Liver (tissue), 9 donors: Measurements from ENCODE around the gene PRKACA. TPM values are rescaled to one million over a fixed set of nuclear protein-coding genes. Genes with fewer than 3 reads are reported as not detected.

Experiments used
- DNase-seq: peaks from one replicate; pipeline ENCODE4 v3.0.0-alpha.2; 2017; ENCODE audit warnings: low spot score
- H3K27ac ChIP-seq, 2 donors: one replicate each; pipeline ENCODE4 v1.7.0; 2013; ENCODE audit warnings: inconsistent platforms in 2 of 2, low read length in 2 of 2, control low read depth in 1 of 2, low read depth in 1 of 2, mild to moderate bottlenecking in 1 of 2
- H3K27me3 ChIP-seq, 4 donors: one replicate each; pipeline versions ENCODE4 v1.6.1 to v1.7.0; 2013; ENCODE audit warnings: low read length in 3 of 4, inconsistent platforms in 1 of 4, mild to moderate bottlenecking in 1 of 4, moderate library complexity in 1 of 4; ENCODE audit not compliant: control insufficient read depth in 4 of 4, insufficient read depth in 4 of 4
- H3K36me3 ChIP-seq, 4 donors: one replicate each; pipeline versions ENCODE4 v1.6.1 to v1.7.0; 2013; ENCODE audit warnings: low read length in 3 of 4, mild to moderate bottlenecking in 3 of 4, low read depth in 1 of 4, moderate library complexity in 1 of 4; ENCODE audit not compliant: control insufficient read depth in 4 of 4, insufficient read depth in 3 of 4
- H3K4me1 ChIP-seq, 4 donors: one replicate each; pipeline versions ENCODE4 v1.6.1 to v1.7.0; 2013; ENCODE audit warnings: low read length in 3 of 4, mild to moderate bottlenecking in 3 of 4, moderate library complexity in 1 of 4; ENCODE audit not compliant: control insufficient read depth in 4 of 4, insufficient read depth in 4 of 4
- H3K4me3 ChIP-seq, 3 donors: one replicate each; pipeline versions ENCODE4 v1.6.1 to v1.7.0; 2013; ENCODE audit warnings: low read length in 3 of 3, control low read depth in 1 of 3, low read depth in 1 of 3, mild to moderate bottlenecking in 1 of 3
- H3K9ac ChIP-seq, 2 donors: one replicate each; pipeline ENCODE4 v1.7.0; 2013; ENCODE audit warnings: low read length in 2 of 2, mild to moderate bottlenecking in 2 of 2, moderate library complexity in 2 of 2, control low read depth in 1 of 2, low read depth in 1 of 2
- H3K9me3 ChIP-seq, 4 donors: one replicate each; pipeline versions ENCODE4 v1.6.1 to v1.7.0; 2013; ENCODE audit warnings: low read length in 3 of 4; ENCODE audit not compliant: control insufficient read depth in 4 of 4
- ATF3 ChIP-seq: IDR thresholded peaks from 2 replicates; pipeline ENCODE4 v1.6.1; 2016; ENCODE audit warnings: antibody characterized with exemption
- CTCF ChIP-seq: fragments of 150-350 bp; IDR thresholded peaks from 2 replicates; pipeline ENCODE4 v1.5.1; 2017; ENCODE audit warnings: improper control_type of control experiment, low read depth, low read length; ENCODE audit not compliant: missing input control
- EGR1 ChIP-seq, 2 donors: IDR thresholded peaks; 2 replicates each; pipeline ENCODE4 v1.6.1; 2016 to 2018; ENCODE audit warnings: antibody characterized with exemption in 2 of 2, low read depth in 2 of 2
- GABPA ChIP-seq, 2 donors: IDR thresholded peaks in 1 of 2; conservative IDR thresholded peaks in 1 of 2; 2 replicates each; pipeline ENCODE4 v1.6.1; 2016; ENCODE audit warnings: antibody characterized with exemption in 2 of 2, mild to moderate bottlenecking in 1 of 2, moderate library complexity in 1 of 2
- HNF4G ChIP-seq: IDR thresholded peaks from 2 replicates; pipeline ENCODE4 v1.6.1; 2016; ENCODE audit warnings: antibody characterized with exemption
- NR2F2 ChIP-seq: IDR thresholded peaks from 2 replicates; pipeline ENCODE4 v1.6.1; 2016; ENCODE audit warnings: antibody characterized with exemption
- RAD21 ChIP-seq, 2 donors: IDR thresholded peaks; 2 replicates each; pipeline ENCODE4 v1.6.1; 2016; ENCODE audit warnings: antibody characterized with exemption in 2 of 2, mild to moderate bottlenecking in 2 of 2
- REST ChIP-seq: IDR thresholded peaks from 2 replicates; pipeline ENCODE4 v1.6.1; 2016; ENCODE audit warnings: antibody characterized with exemption, mild to moderate bottlenecking
- SP1 ChIP-seq: IDR thresholded peaks from 2 replicates; pipeline ENCODE4 v1.6.1; 2018; ENCODE audit warnings: antibody characterized with exemption, mild to moderate bottlenecking
- YY1 ChIP-seq: IDR thresholded peaks from 2 replicates; pipeline ENCODE4 v1.6.1; 2016; ENCODE audit warnings: antibody characterized with exemption, mild to moderate bottlenecking
- WGBS: extraction: QIAGEN DNeasy Blood & Tissue Kit; methylation state at CpG from one replicate; pipeline ENCODE4 v1.1.7; 2013; 5-methylcytosine and 5-hydroxymethylcytosine counted together
- polyA plus RNA-seq, 2 donors: library from polyadenylated mRNA; stranded (reverse) in 1 of 2; unstranded in 1 of 2; fragments of 200-250 nt in 1 of 2; fragments of >200 nt in 1 of 2; fragmentation: Nextera tagmentation in 1 of 2; extraction: Ambion mirVana in 1 of 2; gene quantifications; one replicate each; pipeline versions ENCODE4 v1.2.1 to v1.2.3, GENCODE V29; 2013 to 2015
- total RNA-seq, 2 donors: library from RNA; depleted of rRNA; stranded (reverse); fragments of >200 nt; gene quantifications; one replicate each; pipeline ENCODE4 v1.2.3, GENCODE V29; 2014
- donor health status: healthy.
- donor health status: healthy.
- donor health status: healthy.
- donor health status: healthy.
- donor health status: healthy.

The PRKACA gene
- total and polyA plus RNA-seq, 4 donors: 15.5 to 72.4 (median 40.2) TPM

- TF ChIP-seq CTCF (no peak), RAD21 (IDR thresholded peaks at IDR 0.05) (no peak), NR2F2 (no peak), HNF4G (no peak), EGR1 (IDR thresholded peaks at IDR 0.05; ENCODE audit: low read depth in 2 of 2) (no peak), ATF3 (no peak), YY1 (no peak), GABPA (IDR thresholded peaks at IDR 0.05 in 1 of 2, conservative IDR thresholded peaks at IDR 0.05 in 1 of 2) (no peak)
These were observed 32.6 kb upstream of the PRKACA start (continued) for GRCh38 chr19:14150041-14150769.

- Histone ChIP-seq H3K27ac (peak overlapping the region in 1 of 2 donors; percentile 53), H3K9me3 (no peaks in the 10 kb centered on the region), H3K36me3 (no peaks in the 10 kb centered on the region), H3K27me3 (no peaks in the 10 kb centered on the region), H3K4me1 (peaks cover 0 to 2% (median 0%) of the 10 kb centered on the region in 4 donors), H3K9ac (no peak overlapping the region), H3K4me3 (no peak overlapping the region)
- TF ChIP-seq CTCF (no peak), REST (no peak), SP1 (peak; percentile 20), NR2F2 (peak; percentile 10)
- DNase-seq: no peak
- WGBS: 61% methylated on average over 21 of the region's 21 CpGs
These were observed 32.0 kb upstream of the PRKACA start for GRCh38 chr19:14149509-14149994.
